Measurements from ENCODE around the gene LIPE.
A peak's percentile ranks its signal among the peaks of the same experiment; 100 is the strongest.

- TF ChIP-seq CTCF (IDR thresholded peaks at IDR 0.05) = peak; percentile 59; the same call in 1 of the 2 replicates
- TF ChIP-seq GABPB1 (CRISPR knock-in tag; IDR thresholded peaks at IDR 0.05) = peak; percentile 97
- TF ChIP-seq SMAD4 (CRISPR knock-in tag; IDR thresholded peaks at IDR 0.05) = no peak
- TF ChIP-seq ESRRA (CRISPR knock-in tag; IDR thresholded peaks at IDR 0.05; ENCODE audit: borderline replicate concordance) = no peak
- no peak for TF ChIP-seq ZNF281 (CRISPR knock-in tag; IDR thresholded peaks at IDR 0.05)
- no peak for TF ChIP-seq MAX (CRISPR knock-in tag; IDR thresholded peaks at IDR 0.05)
- no peak for TF ChIP-seq KAT7 (CRISPR knock-in tag; IDR thresholded peaks at IDR 0.05; ENCODE audit: borderline replicate concordance)
- no peak for TF ChIP-seq ZNF232 (CRISPR knock-in tag; IDR thresholded peaks at IDR 0.05)
- TF ChIP-seq ZNF425 (CRISPR knock-in tag; conservative IDR thresholded peaks at IDR 0.05) = no peak
- no peak for TF ChIP-seq E2F1 (CRISPR knock-in tag; IDR thresholded peaks at IDR 0.05)
- TF ChIP-seq TCF7 (CRISPR knock-in tag; IDR thresholded peaks at IDR 0.05; ENCODE audit: low read depth) = no peak
- TF ChIP-seq E2F5 (CRISPR knock-in tag; IDR thresholded peaks at IDR 0.05) = no peak
- no peak for TF ChIP-seq CREB1 (CRISPR knock-in tag; IDR thresholded peaks at IDR 0.05)
Measured at GRCh38 chr19:42433503-42434260, 6.5 kb upstream of the LIPE start.
